WTC11 (cell line): ENCODE data around the gene MAGI2. TPM values are rescaled to one million over a fixed set of nuclear protein-coding genes. Genes with fewer than 3 reads are reported as not detected.
"Not testable (repeated sequence)": the region's sequence is repeated elsewhere in the genome, so short reads cannot be mapped to it uniquely, and the experiment has no call there.

Experiments
- ATAC-seq: fragments of 200-7000 bp; cut with Tn5 transposase; 2 replicates; pipeline ENCODE4 v1.10.0; 2021; ENCODE audit warnings: mild to moderate bottlenecking, moderate library complexity
- CTCF ChIA-PET: fragments of 300-600 bp; sonication (Branson Sonifier 250); formaldehyde crosslinking; loops from one replicate; lab custom pipeline; 2021; ENCODE audit warnings: antibody characterized with exemption; lab: Charles Lee
- POLR2A ChIA-PET: fragments of 350-600 bp; sonication (Branson Sonifier 250); formaldehyde crosslinking; loops from one replicate; lab custom pipeline; 2021; ENCODE audit warnings: antibody characterized with exemption; lab: Charles Lee
- DNase-seq: peaks from one replicate; pipeline ENCODE4 v3.0.0; 2021; ENCODE audit warnings: low spot score
- H3K27ac Mint-ChIP-seq: 2 replicates; pipeline ENCODE4 v1.8.0; 2021; ENCODE audit warnings: mixed read lengths
- H3K27me3 Mint-ChIP-seq: 2 replicates; pipeline ENCODE4 v1.8.0; 2021; ENCODE audit warnings: low read depth, mild to moderate bottlenecking, moderate library complexity, mixed read lengths
- H3K36me3 Mint-ChIP-seq: 2 replicates; pipeline ENCODE4 v1.8.0; 2021; ENCODE audit warnings: mixed read lengths
- H3K4me1 Mint-ChIP-seq: 2 replicates; pipeline ENCODE4 v1.8.0; 2022; ENCODE audit warnings: mixed read lengths
- H3K4me3 Mint-ChIP-seq: 2 replicates; pipeline ENCODE4 v1.8.0; 2021; ENCODE audit warnings: mild to moderate bottlenecking, moderate library complexity, mixed read lengths
- H3K9me3 Mint-ChIP-seq: 2 replicates; pipeline ENCODE4 v1.8.0; 2021; ENCODE audit warnings: mixed read lengths
- AFF4 ChIP-seq: sonication (generic); formaldehyde crosslinking; IDR thresholded peaks from 2 replicates; pipeline ENCODE4 v1.8.1; 2023; ENCODE audit warnings: mild to moderate bottlenecking, missing genetic modification reagents, borderline replicate concordance
- ARID4B ChIP-seq: sonication (generic); formaldehyde crosslinking; IDR thresholded peaks from 2 replicates; pipeline ENCODE4 v1.8.0; 2023; ENCODE audit warnings: missing genetic modification reagents, mild to moderate bottlenecking, borderline replicate concordance
- E2F1 ChIP-seq: sonication (generic); formaldehyde crosslinking; IDR thresholded peaks from 2 replicates; pipeline ENCODE4 v1.8.0; 2022; ENCODE audit warnings: mild to moderate bottlenecking, missing genetic modification reagents
- ESRRA ChIP-seq: sonication (generic); formaldehyde crosslinking; IDR thresholded peaks from 2 replicates; pipeline ENCODE4 v1.8.1; 2022; ENCODE audit warnings: mild to moderate bottlenecking, missing genetic modification reagents, borderline replicate concordance
- IRF1 ChIP-seq: sonication (generic); formaldehyde crosslinking; IDR thresholded peaks from 2 replicates; pipeline ENCODE4 v1.8.0; 2023; ENCODE audit warnings: missing genetic modification reagents
- MAX ChIP-seq: sonication (generic); formaldehyde crosslinking; IDR thresholded peaks from 2 replicates; pipeline ENCODE4 v1.8.0; 2022; ENCODE audit warnings: mild to moderate bottlenecking, missing genetic modification reagents
- NFATC4 ChIP-seq: fragments of 250-450 bp; sonication (Bioruptor Pico); IDR thresholded peaks from 2 replicates; pipeline ENCODE4 v1.9.0; 2021; ENCODE audit warnings: mild to moderate bottlenecking
- PREB ChIP-seq: sonication (generic); formaldehyde crosslinking; IDR thresholded peaks from 2 replicates; pipeline ENCODE4 v1.8.1; 2022; ENCODE audit warnings: mild to moderate bottlenecking, missing genetic modification reagents, moderate library complexity, borderline replicate concordance
- SP1 ChIP-seq: sonication (generic); formaldehyde crosslinking; conservative IDR thresholded peaks from 2 replicates; pipeline ENCODE4 v1.8.1; 2022; ENCODE audit warnings: missing genetic modification reagents
- STAT6 ChIP-seq: sonication (generic); formaldehyde crosslinking; conservative IDR thresholded peaks from 2 replicates; pipeline ENCODE4 v1.8.1; 2023; ENCODE audit warnings: mild to moderate bottlenecking, low read depth, missing genetic modification reagents, moderate library complexity
- ZBTB43 ChIP-seq: sonication (generic); formaldehyde crosslinking; IDR thresholded peaks from 2 replicates; pipeline ENCODE4 v1.8.1; 2023; ENCODE audit warnings: mild to moderate bottlenecking, missing genetic modification reagents
- total RNA-seq: library from RNA; stranded (reverse); gene quantifications from 3 replicates; pipeline ENCODE4 v1.2.3, GENCODE V29; 2021

The MAGI2 gene
- total RNA-seq, 1 experiment from 2014 or later, result 26.6 TPM

GRCh38 chr7:79035858-79036257 lies 417.6 kb downstream of the MAGI2 start:
- no peaks in the 10 kb centered on the region; the same call in 1 of the 2 replicates for H3K27me3 Mint-ChIP-seq
- CTCF ChIA-PET, result no interaction called here
- no peak for TF ChIP-seq NFATC4 (CRISPR knock-in tag)
- TF ChIP-seq SP1, result no peak
- no peak for TF ChIP-seq MAX (CRISPR knock-in tag)
- TF ChIP-seq ZBTB43 (CRISPR knock-in tag), result no peak
- no peak for TF ChIP-seq AFF4 (CRISPR knock-in tag)
- no peak overlapping the region for H3K4me3 Mint-ChIP-seq
- DNase-seq, result no peak
- no peaks in the 10 kb centered on the region for H3K9me3 Mint-ChIP-seq
- no peaks in the 10 kb centered on the region for H3K4me1 Mint-ChIP-seq
- no peaks in the 10 kb centered on the region for H3K36me3 Mint-ChIP-seq
- no peak for ATAC-seq
- POLR2A ChIA-PET, result no interaction called here
- no peak overlapping the region for H3K27ac Mint-ChIP-seq

- DNase-seq (no peak), ATAC-seq (no peak)
- Mint-ChIP-seq H3K9me3 (no peaks in the 10 kb centered on the region), H3K27ac (no peak overlapping the region), H3K4me1 (no peaks in the 10 kb centered on the region), H3K4me3 (no peak overlapping the region), H3K36me3 (no peaks in the 10 kb centered on the region), H3K27me3 (no peaks in the 10 kb centered on the region; the same call in 1 of the 2 replicates)
- TF ChIP-seq PREB (CRISPR knock-in tag) (no peak), IRF1 (CRISPR knock-in tag) (no peak), E2F1 (no peak), ARID4B (CRISPR knock-in tag) (no peak), STAT6 (CRISPR knock-in tag) (no peak), ESRRA (no peak)
- ChIA-PET POLR2A (no interaction called here), CTCF (no interaction called here)
These were observed 418.7 kb downstream of the MAGI2 start for GRCh38 chr7:79034730-79035129.

GRCh38 chr7:79019711-79020110 lies 433.8 kb downstream of the MAGI2 start:
- H3K27ac Mint-ChIP-seq, DNase-seq, H3K36me3 Mint-ChIP-seq, H3K4me3 Mint-ChIP-seq, ATAC-seq, H3K4me1 Mint-ChIP-seq, POLR2A ChIA-PET, H3K27me3 Mint-ChIP-seq, CTCF ChIA-PET: not testable (repeated sequence)
- peaks cover 44% of the 10 kb centered on the region for H3K9me3 Mint-ChIP-seq
